HCT116 (cell line): Measurements from ENCODE around the gene FAM72D.
"Not testable (repeated sequence)": the region's sequence is repeated elsewhere in the genome, so short reads cannot be mapped to it uniquely, and the experiment has no call there.

Experiments
- CTCF ChIP-seq, 3 experiments: fragments of 200-600 bp in 1 of 3; sonication (generic) in 1 of 3; IDR thresholded peaks in 2 of 3; conservative IDR thresholded peaks in 1 of 3; 2 replicates each; pipeline ENCODE4 v1.5.1; 2012 to 2017; ENCODE audit warnings: low read depth in 2 of 3, low read length in 2 of 3, antibody characterized with exemption in 1 of 3, borderline replicate concordance in 1 of 3, control low read depth in 1 of 3, mild to moderate bottlenecking in 1 of 3, mixed read lengths in 1 of 3, mixed run types in 1 of 3, moderate library complexity in 1 of 3; ENCODE audit not compliant: insufficient read depth in 1 of 3
- SIN3A ChIP-seq: IDR thresholded peaks from 2 replicates; pipeline ENCODE4 v1.6.1; 2012; ENCODE audit warnings: low read depth
- SP1 ChIP-seq: IDR thresholded peaks from 2 replicates; pipeline ENCODE4 v1.6.1; 2012; ENCODE audit warnings: low read depth
- YY1 ChIP-seq: IDR thresholded peaks from 2 replicates; pipeline ENCODE4 v1.6.1; 2011; ENCODE audit warnings: low read length, low read depth, moderate library complexity, mild to moderate bottlenecking; ENCODE audit not compliant: insufficient replicate concordance; ENCODE audit errors: extremely low read depth

DNA sequence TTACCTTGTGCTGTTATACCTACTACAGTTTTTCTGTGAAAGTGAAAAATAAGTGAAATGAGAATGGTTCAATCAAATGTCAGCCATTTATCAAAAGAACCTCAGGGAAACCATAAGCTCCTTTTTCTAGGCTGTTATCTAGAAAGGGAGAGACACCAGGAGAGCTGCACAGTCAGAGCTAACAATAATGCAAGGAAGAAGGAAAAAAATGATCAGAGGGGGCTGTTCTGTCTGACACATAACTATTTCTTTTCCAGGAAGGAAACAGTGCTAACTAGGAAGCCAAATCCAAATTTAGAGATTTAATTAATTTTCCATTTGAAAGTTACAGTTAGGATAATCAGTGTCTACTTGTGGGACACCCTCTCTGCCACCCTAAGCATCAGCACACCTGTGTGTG is 31.4 kb downstream of the FAM72D start:
- not testable (repeated sequence) for TF ChIP-seq SP1; CTCF (IDR thresholded peaks at IDR 0.05 in 2 of 3, conservative IDR thresholded peaks at IDR 0.05 in 1 of 3; ENCODE audit: borderline replicate concordance in 1 of 3, insufficient read depth in 1 of 3, low read depth in 2 of 3, low read length in 2 of 3); SIN3A; YY1
